GM18517 (cell line): ENCODE data around the gene LARP7.
"Not testable (repeated sequence)": the region's sequence is repeated elsewhere in the genome, so short reads cannot be mapped to it uniquely, and the experiment has no call there.

ENCODE experiments used
- ATAC-seq: cut with Tn5 transposase; IDR thresholded peaks from one replicate; pipeline ENCODE4 v1.9.1; 2021; ENCODE audit warnings: mild to moderate bottlenecking, moderate library complexity; ENCODE audit not compliant: unreplicated experiment

Gene LARP7

DNA sequence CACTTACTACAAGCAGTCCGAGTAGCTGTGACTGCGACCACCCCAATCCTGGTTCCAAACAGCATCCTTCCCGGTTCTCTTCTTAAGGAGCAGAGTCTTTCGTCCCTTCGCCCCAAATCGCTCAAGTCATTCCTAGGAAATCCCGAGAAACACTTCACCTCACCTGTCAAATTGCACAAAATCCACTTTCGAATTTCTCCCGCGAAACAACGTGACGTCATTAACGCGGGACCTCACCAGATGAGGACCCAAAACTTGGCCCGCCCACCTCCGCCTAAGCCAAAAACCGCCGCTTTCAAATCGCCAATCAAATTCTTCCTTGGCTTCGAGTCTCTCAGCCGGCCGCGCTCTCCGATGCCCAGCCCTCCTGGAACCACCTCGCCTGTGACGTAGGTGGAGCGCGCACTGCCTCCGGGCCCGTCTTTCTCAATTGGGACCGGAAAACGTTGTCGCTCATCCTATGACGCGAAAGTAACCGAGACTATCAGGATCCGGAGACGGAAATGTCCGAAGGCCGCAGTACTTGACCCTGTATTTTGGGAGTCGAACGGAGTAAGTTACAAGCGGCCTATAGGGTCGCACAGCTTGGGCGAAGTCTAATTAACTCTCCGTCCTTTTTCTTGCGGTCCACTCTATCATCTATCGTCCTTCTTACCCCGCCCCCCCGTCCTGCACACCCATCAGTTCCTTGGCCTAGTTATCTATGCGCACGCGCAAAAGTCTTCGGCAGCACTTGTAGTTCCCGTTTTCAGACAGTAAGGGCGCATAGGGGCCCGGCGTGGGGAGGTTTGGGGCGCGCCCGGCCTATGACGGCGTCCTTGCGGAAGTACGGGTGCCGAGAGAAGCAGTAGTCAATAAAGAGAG lies at the start of gene LARP7, which contains the start of gene ZGRF1:
Gene LARP7, plus strand, starts transcription at position 456 of the 864 bp plus-strand sequence. CDS start 7,527 bp downstream, outside the sequence.
Gene ZGRF1, minus strand, starts transcription at position 222 of the 864 bp plus-strand sequence. CDS start 3,733 bp downstream, outside the sequence.
- peak; percentile 81 for ATAC-seq

DNA sequence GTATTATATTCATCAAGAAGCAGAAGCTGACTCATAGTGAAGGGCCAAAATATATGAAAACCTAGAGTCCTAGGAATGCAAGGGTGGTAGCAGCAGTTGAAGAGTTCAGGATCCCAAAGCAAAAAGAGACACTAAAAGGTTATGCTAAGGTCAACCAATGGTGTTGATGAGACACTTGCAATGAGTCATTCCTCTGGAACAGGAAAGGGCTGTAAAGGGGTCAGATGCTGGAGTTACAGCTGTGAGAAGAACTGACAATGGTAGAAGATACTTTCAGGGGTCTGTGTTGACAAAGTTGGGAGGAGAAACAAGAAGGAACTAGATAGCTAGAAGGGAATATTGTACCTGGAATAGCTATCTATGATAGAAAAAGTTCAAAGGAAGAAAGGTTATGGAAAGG lies 47.7 kb upstream of the LARP7 start:
- ATAC-seq, result no peak

DNA sequence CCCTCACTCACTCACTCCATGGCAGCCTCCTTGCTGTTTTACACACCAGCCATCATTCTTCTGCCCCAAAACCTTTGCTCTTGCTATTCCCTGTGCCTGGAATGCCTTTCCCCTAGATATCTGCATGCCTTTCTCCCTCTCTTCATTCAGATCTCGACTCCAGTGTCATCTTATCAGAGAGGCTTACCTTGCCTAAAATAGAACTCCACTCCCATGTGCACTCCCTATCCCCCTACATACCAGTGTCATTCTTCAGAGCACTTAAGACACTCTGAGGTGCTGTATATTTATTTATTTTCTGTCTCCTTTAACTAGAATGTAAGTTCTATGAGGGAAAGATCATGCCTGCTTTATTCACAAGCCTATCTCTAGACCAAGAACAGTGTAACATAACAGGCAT lies 45.4 kb upstream of the LARP7 start:
- no peak for ATAC-seq

DNA sequence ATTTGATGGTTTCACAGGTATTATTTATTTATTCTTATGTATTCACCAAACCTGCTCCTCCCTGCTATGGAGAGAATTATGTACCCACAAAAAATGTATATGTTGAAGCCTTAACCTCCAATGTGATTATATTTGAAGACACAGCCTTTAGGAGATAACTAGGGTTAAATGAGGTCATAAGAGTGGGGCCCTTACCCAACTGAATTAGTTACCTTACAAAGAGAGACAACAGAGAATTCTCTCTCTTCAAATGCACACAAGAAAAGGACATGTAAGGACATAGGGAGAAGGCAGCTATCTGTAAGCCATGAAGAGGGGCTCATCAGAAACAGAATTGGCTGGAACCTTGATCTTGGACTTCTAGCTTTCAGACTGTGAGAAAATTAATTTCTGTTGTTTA lies 44.2 kb upstream of the LARP7 start:
- ATAC-seq, result no peak

DNA sequence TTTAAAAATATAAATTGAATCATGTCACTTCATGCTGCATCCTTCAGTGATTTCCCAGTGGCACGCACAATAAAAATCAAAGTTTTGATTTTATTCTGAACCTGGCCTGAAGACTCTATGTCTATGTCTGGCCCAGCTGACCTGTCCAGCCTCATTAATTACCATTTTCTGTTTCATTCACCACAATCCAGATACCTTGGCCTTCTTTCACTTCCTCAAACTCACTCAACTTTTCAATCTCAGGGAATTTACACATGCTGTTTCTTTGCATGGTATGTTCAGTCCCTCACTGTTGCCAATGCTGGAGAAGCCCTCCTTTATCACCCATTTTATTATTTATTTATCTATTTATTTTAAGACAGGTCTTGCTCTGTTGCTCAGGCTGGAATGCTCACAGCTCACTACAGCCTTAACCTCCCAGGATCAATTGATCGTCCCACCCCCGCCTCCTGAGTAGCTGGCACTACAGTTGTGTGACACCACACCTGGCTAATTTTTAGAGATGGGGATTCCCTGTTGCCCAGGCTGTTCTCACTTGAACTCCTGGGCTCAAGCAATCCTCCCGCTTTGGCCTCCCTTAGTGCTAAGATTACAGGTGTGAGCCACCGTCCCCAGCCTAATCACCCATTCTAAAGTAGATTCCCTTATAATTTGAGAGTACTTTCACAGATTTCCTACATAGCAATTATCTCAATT lies 43.4 kb upstream of the LARP7 start:
- ATAC-seq, result peak; percentile 61

DNA sequence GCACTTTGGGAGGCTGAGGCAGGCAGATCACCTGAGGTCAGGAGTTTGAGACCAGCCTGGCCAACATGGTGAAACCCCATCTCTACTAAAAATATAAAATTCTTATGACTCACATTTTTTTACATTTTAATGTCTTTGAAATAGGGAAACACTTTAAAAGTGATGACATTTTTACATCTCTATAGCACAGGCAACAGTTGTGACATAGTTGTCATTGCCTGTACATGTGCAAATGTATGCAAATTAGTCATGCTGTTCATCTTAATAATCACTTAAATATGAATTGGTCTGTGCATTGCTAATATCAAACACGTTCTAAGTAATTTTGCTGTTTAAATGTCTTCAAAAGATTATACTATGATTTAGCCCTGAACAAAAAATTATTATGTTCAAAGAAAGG lies 42.0 kb upstream of the LARP7 start:
- no peak for ATAC-seq

DNA sequence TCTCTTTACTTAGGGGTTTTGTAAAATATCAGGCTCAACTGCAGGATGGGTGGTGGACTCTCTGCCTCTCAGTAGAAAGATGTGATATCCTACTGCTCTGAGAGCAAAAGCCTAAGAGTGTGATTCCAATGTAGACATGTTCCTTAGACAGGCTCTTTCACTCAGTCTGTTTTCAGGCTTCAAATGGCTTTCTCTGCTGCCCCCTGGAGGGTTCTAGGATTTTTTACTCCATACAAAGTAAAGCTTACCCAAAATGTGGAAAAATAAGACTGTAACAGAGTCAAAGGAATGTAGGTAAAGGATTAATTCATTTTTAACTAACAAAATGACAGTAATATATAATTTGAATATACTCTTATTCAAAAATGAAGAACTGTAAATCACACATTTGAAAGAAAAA lies 32.4 kb upstream of the LARP7 start:
- ATAC-seq, result peak; percentile 55

DNA sequence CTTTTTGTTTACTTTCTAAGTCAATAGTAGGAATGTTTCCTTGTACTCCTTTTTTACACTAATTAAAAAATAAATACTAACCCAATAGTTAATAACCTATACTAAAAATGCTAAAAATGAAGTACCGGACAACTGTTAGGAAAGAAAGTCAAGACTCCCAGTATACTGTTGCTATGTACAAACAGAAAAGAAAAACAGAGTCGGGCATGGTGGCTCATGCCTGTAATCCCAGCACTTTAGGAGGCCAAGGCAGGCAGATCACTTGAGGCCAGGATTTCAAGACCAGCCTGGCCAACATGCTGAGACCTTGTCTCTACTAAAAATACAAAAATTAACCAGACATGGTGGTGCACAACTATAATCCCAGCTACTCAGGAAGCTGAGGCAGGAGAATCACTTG lies 24.1 kb upstream of the LARP7 start:
- ATAC-seq, result not testable (repeated sequence)

DNA sequence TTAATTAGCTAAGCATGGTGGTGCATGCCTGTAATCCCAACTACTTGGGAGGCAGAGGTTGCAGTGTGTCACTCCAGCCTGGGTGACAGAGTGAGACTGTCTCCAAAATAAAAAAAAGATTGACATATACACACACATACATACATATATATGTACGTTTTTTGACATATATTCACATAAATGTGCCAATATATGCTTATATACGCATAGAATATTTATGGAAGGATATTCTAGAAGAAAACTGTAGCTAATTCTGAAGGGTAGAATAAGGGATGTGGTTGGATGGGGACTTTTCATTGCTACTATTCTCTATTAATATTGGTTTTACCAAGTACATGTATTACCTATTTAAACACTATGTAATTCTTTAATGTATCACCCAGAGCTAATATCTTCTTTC lies 20.0 kb upstream of the LARP7 start:
- ATAC-seq, result no peak

DNA sequence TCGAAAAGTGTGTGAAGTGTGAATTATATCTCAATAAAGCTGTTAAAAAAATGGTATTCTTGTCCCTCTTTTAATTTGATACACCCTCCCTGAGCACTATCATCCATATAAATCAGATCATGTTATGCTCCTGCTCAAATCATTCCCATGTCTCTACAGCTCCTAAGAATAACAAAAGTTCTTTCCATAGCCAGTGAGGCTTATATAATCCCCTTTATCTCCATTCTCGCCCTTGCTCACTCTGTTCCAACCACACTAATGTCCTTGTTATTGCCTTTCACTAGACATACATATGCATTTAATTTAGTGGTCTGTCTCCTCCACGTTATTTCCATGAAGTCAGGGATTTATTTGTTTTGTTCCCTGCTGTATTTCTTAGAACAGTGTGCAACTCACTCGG lies 10.7 kb upstream of the LARP7 start:
- no peak for ATAC-seq

DNA sequence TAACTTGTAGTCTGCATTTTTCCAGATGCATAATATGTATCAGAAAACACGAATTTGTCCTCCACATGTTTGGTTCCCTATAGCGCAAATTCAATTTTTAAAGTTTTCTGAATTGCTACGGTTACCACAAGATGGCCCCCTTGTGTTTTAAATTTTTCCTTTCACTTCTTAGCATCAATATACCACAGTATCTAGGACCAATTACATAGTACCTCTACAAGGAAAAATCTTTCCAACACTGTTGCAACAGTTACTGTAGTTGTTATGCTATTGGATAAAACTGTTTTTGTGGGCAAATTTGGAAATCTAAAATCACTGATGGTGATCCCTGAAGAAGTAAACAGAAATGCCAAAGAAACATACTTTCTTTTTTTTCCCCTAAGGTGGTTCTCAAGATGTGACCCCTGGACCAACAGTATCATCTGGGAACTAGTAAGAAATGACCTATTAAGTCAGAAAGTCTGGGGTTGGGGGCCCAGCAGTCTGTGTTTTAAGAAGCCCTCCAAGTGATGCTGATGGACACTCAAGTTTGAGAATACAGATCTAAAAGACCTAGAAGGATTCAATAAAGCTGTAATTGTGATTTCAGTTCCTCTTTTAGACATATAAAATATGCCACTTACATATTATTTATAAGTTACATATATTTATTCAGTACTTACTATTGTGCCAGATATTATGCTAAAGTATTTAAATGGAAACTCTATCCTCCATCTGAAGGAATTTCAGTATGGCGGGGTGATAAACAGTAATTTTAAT lies 3.3 kb upstream of the LARP7 start:
- ATAC-seq, result peak; percentile 26

DNA sequence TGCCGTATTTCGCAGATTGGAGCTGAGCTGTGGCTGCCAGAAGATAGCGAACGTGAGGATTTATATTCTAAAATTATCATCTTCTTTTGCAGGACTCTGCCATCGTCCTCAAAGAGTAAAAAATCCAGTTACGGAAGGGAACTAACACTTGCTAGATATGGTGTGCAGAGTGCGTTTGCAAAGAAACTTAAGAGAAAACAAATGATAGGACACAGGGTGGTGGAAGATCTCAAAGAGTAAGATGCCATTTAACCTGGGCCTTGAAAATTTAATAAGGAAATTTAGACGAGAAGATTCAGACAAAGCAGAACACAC lies 566 bp downstream of the LARP7 start:
- peak; percentile 11 for ATAC-seq

DNA sequence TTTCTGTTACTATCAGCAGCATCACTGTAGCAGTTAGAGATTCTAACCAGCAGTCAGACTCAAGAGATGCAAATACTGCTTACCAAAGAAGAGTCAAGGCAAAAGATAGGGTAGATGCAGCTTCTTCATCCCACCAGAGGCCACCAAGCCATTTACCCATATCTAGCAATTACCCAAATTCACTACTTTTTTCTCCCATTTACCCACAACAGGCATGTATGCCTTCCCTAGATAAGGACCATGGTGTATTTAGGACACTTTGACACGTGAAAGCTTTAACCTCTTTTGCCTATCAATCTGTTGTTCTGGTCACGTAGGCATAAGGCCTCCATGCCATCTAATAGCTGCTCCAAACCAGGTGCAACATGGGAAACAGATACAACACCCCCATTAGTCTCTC lies 5.6 kb downstream of the LARP7 start:
- no peak for ATAC-seq

DNA sequence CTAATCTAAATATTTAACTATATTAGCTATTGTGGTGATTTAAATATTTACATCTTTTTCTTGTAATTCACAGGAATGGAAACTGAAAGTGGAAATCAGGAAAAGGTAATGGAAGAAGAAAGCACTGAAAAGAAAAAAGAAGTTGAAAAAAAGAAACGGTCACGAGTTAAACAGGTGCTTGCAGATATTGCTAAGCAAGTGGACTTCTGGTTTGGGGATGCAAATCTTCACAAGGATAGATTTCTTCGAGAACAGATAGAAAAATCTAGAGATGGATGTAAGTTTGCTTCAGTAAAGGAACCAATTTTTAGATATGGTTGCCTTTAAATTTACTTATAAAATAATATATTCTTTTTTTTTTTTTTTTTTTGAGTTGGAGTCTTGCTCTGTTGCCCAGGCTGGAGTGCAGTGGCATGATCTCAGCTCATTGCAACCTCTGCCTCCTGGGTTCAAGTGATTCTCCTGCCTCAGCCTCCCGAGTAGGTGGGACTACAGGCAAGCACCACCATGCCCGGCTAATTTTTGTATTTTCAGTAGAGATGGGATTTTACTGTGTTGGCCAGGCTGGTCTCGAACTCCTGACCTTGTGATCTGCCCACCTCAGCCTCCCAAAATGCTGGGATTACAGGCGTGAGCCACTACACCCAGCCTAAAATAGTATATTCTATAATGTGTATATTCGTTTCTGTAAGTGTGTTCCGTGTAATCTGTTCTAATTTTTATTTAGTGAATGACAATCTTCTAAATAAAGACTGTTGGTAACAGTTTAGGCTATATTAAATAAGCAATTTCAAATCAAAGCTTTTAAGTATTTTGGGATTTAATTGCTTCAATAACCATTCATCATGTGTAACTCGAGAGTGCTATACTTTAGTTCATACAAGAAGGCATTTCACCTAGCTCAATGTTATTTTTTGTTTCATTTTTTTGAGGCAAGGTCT lies 7.9 kb downstream of the LARP7 start:
- ATAC-seq, result not testable (repeated sequence)

DNA sequence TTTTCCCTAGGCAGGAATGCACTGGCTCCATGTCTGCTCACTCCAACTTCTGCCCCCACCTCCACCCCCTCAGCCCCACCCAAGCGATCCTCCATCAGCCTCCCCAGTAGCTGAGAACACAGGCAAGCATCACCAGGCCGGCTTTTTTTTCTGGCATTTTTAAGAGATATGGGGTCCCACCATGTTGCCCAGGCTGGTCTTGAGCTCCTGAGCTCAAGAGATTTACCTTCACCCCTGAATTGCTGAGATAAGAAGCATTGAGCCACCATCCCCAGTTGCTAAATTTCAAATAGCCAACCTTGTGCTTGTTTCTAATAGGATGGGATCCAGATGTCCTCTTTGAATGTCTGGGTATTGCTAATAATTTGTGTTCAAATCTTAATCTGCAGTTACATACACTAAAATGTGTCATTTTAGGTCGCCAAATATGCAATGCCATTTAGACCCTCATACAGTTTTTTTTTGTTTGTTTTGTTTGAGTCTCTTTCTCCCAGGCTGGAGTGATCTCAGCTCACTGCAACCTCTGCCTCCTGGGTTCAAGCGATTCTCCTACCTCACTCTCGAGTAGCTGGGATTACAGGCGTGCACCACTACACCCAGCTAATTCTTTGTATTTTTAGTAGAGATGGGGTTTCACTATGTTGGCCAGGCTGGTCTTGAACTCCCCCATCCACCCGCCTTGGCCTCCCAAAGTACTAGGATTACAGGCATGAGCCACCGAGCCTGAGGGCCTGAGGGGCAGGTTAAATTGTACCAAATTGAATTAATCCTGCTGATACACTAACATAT lies 8.8 kb downstream of the LARP7 start:
- no peak for ATAC-seq

DNA sequence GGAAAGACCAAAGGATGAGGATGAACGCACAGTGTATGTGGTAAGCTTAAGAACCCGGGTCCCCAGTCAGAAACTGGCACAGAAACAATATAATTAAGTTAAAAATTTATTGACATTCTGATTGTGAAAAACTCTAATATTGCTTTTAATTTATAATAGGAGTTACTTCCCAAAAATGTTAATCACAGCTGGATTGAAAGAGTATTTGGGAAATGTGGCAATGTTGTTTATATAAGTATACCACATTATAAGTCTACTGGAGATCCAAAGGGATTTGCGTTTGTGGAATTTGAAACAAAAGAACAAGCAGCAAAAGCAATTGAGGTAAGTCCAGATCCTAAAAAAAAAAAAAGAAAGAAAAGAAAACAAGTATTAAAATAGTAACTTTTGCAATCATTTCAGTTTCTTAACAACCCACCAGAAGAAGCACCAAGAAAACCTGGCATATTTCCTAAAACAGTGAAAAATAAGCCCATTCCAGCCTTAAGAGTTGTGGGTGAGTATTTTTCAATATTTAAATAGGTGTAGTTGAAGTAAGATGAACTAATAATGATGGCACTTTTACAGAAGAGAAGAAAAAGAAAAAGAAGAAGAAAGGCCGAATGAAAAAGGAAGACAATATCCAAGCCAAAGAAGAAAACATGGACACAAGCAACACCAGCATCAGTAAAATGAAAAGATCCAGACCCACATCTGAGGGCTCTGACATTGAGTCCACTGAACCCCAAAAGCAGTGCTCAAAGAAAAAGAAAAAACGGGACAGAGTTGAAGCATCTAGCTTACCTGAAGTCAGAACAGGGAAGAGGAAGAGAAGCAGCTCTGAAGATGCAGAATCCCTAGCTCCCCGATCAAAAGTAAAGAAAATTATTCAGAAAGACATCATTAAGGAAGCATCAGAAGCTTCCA lies 9.9 kb downstream of the LARP7 start:
- no peak for ATAC-seq

DNA sequence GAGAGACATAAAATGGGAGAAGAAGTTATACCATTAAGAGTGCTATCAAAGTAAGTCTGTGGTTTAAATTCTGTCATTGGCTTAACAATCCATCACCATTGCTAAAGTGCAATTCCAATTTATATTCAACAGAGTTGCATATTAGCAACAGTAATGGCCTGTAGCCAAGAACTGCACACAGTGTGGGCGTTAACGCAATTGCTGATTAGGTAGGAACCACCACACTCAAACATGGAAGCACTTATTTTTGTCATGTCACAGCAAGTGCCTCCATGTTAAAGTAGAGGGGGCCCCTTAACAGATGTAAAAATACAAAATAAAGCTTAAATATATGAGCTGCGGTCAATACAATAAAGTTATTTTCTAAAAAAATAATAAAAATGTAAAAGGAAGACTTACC lies 10.8 kb downstream of the LARP7 start:
- ATAC-seq, result no peak

DNA sequence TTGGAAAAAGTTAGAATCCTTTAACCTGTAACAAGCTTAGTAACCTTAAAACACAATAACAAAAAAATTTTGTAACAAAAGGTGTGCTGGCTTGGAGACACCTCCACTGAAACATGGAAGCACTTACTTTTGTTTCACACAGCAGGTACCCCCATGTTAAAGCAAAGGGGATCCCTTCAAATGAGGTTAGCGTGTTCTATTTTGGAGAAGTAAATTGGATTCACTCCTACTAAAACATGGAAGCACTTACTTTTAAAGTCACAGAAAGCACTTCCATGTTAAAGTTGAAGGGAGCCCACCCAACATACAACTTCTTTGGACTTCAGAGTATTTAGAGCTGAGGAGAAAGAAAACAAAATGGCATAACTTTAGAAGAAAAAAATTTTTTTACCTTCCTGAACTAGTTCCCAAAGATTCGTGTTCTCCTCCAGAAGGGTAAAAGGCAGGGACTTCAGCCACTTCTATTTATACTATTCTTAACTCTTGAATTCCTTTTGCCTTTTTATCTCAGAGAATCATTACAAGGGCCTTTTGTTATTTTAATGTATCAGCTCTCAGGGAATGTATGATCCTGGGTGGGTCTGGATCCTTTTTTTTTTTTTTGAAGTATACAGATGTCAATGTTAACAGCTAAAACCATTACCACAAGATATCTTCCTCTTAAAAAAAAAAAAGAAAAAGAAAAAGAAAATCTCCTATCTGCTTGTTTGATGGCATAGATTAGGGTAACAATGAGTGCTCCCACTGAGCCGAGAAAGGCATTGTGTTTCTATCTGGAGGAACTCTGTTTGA lies 11.5 kb downstream of the LARP7 start:
- no peak for ATAC-seq
